Mesodermal cell (in vitro differentiated cells): ENCODE measurements around the gene MRPL55.

Experiments used
- H3K27ac ChIP-seq: 2 replicates; pipeline ENCODE4 v1.7.0; 2013; ENCODE audit warnings: mild to moderate bottlenecking, low read depth, low read length, moderate library complexity; ENCODE audit not compliant: severe bottlenecking
- H3K36me3 ChIP-seq: 2 replicates; pipeline ENCODE4 v1.7.1; 2013; ENCODE audit warnings: mild to moderate bottlenecking, low read length, moderate library complexity; ENCODE audit not compliant: control insufficient read depth, insufficient read depth
- H3K4me1 ChIP-seq: one replicate; pipeline ENCODE4 v1.7.1; 2013; ENCODE audit warnings: mild to moderate bottlenecking, low read length; ENCODE audit not compliant: insufficient read depth, control insufficient read depth, poor library complexity, severe bottlenecking
- H3K4me3 ChIP-seq: 2 replicates; pipeline ENCODE4 v1.7.0; 2013; ENCODE audit warnings: low read length, control low read depth, mild to moderate bottlenecking; ENCODE audit not compliant: insufficient read depth, poor library complexity, severe bottlenecking; ENCODE audit errors: extremely low read depth
- H3K9me3 ChIP-seq: 2 replicates; pipeline ENCODE4 v1.7.1; 2013; ENCODE audit warnings: mild to moderate bottlenecking, low read length, moderate library complexity; ENCODE audit not compliant: control insufficient read depth
- WGBS, 2 experiments: methylation state at CpG; one replicate each; pipeline ENCODE4 v1.1.5; 2013; ENCODE audit warnings: missing lambda C conversion rate in 2 of 2; ENCODE audit not compliant: insufficient coverage in 2 of 2; 5-methylcytosine and 5-hydroxymethylcytosine counted together

Gene MRPL55

DNA sequence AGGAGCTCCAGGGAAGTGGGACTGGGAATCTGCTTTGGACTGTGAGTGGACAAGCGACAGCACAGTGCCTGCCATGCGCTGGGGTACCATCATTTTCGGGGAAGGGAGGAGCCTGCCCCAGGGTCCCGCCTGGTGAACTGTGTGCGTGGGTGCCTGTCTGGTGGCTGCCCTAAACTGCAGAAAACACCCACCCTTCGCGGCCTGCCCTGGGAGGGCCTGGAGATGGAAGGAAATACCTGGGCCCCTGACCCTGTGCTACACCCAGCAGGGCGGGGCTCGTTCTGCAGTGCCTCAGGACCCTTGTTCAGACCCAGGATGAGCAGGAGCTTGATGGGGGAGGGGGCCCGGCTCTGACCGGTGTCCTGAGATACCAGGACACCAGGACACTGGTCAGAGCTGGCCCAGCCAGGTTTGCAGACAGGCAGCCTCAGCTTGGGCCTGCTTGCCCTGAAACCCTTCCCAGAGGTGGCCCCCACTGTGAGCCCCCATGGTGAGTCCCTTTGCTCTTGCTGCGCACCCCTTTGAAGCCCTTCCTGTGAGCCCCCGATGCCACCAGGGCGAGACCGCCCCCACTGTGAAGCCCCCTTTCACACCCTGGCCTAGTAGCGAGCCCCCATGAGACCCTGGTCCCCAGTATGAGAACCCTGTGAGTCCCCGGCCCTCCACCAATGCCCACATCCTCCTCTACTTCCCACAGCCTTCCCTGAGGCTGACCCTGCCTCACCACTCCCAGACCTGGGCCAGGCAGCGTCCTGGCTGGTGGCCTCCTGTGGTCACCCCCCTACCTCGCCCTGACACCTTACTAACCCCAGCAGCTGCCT lies 43.2 kb upstream of the MRPL55 start:
- Histone ChIP-seq H3K27ac (no peak overlapping the region), H3K36me3 (peaks cover 17% of the 10 kb centered on the region), H3K4me3 (no peak overlapping the region), H3K9me3 (no peaks in the 10 kb centered on the region), H3K4me1 (peaks cover 20% of the 10 kb centered on the region)
- 86 to 91% methylated on average over 12 to 14 of the region's 19 CpGs for WGBS, 2 experiments

DNA sequence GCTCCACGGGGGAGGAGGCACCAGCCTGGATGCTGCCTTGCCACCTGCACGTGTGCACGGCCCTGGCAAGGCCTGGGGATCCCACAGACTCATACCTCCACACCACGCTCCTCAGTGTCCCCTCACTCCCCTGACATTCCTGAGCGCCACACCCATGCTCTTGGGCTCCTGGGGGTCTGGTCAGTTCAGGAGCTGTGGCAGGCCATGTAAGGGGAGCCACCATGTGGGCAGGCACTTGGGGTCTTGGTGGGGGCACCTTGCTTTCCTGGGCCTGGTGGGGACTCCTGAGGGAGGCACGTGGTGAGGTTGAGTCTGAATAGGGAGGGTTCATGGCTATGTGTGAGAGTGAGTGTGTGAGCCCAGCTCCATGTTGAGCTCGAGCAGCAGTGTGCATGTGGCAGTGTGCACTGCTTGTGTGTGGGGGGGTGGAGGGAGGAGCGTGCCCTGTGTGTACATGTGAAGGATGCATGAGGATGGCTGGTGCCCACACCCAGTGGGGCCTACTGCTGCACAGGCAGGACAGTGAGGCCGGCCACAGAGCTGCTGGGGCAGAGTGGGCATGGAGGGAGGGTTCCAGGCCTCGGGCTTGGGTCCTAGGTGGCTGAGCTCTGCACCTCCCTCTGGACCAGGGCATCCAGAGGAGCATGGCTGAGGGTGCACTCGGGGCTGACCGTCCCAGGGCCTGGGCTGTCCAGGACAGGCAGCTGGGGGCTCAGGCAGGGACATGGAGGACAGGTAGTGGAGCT lies 42.3 kb upstream of the MRPL55 start:
- Histone ChIP-seq H3K36me3 (peaks cover 26% of the 10 kb centered on the region), H3K27ac (no peak overlapping the region), H3K4me3 (no peak overlapping the region), H3K4me1 (peaks cover 20% of the 10 kb centered on the region), H3K9me3 (no peaks in the 10 kb centered on the region)
- 85 to 97% methylated on average over 4 to 9 of the region's 12 CpGs for WGBS, 2 experiments

- peaks cover 20% of the 10 kb centered on the region for H3K4me1 ChIP-seq
- 93 to 95% methylated on average over 7 to 11 of the region's 17 CpGs for WGBS, 2 experiments
These were observed 41.5 kb upstream of the MRPL55 start for GRCh38 chr1:228150461-228151179.

DNA sequence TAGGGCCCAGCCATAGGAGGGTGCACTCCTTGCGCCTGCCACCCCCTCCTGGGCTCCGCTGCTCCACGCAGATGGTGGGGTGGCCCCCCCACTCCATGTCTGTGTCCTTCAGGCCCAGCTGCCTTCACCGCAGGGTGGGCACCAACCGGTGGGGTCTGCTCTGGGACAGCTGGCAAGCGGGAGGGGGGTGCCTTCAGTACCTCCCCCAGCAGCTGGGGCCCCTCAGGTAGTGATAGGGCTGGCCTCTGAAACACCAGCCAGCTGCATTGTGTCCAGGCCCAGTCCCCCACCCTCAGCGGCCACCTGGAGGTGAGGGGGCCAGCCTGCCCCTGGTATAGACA lies 41.0 kb upstream of the MRPL55 start:
- Histone ChIP-seq H3K4me3 (no peak overlapping the region), H3K36me3 (peaks cover 38% of the 10 kb centered on the region), H3K27ac (no peak overlapping the region), H3K9me3 (no peaks in the 10 kb centered on the region), H3K4me1 (peaks cover 20% of the 10 kb centered on the region)
- WGBS, 2 experiments, result 95 to 96% methylated on average over 5 to 7 of the region's 7 CpGs

More at GRCh38 chr1:228150461-228151179, 41.5 kb upstream of the MRPL55 start:
- no peak overlapping the region for H3K4me3 ChIP-seq
- H3K9me3 ChIP-seq, result no peaks in the 10 kb centered on the region
- H3K27ac ChIP-seq, result no peak overlapping the region
- peaks cover 33% of the 10 kb centered on the region for H3K36me3 ChIP-seq

GRCh38 chr1:228149406-228150119 lies 40.5 kb upstream of the MRPL55 start, which contains the start of gene GJC2:
GJC2 (plus strand) TSS chr1:228149930; CDS start chr1:228157759, 7,829 bp downstream.
- Histone ChIP-seq H3K36me3 (peaks cover 39% of the 10 kb centered on the region), H3K9me3 (no peaks in the 10 kb centered on the region), H3K27ac (no peak within 1 kb of the TSS), H3K4me3 (no peak within 1 kb of the TSS), H3K4me1 (peaks cover 20% of the 10 kb centered on the region)
- WGBS, 2 experiments, result 65 to 75% methylated on average over 6 to 11 of the region's 17 CpGs

GRCh38 chr1:228148935-228149405 lies 39.9 kb upstream of the MRPL55 start:
- Histone ChIP-seq H3K9me3 (no peaks in the 10 kb centered on the region), H3K4me3 (no peak overlapping the region), H3K4me1 (peaks cover 20% of the 10 kb centered on the region), H3K27ac (no peak overlapping the region), H3K36me3 (peaks cover 41% of the 10 kb centered on the region)
- WGBS, 2 experiments, result 93 to 95% methylated on average over 8 of the region's 8 CpGs

GRCh38 chr1:228148196-228148861 lies 39.2 kb upstream of the MRPL55 start:
- Histone ChIP-seq H3K36me3 (peaks cover 41% of the 10 kb centered on the region), H3K4me3 (no peak overlapping the region), H3K9me3 (no peaks in the 10 kb centered on the region), H3K4me1 (peaks cover 20% of the 10 kb centered on the region), H3K27ac (no peak overlapping the region)
- WGBS, 2 experiments, result 89 to 92% methylated on average over 14 to 17 of the region's 18 CpGs

GRCh38 chr1:228147768-228148167 lies 38.7 kb upstream of the MRPL55 start:
- Histone ChIP-seq H3K4me1 (peaks cover 20% of the 10 kb centered on the region), H3K9me3 (no peaks in the 10 kb centered on the region), H3K27ac (no peak overlapping the region), H3K36me3 (peaks cover 40% of the 10 kb centered on the region), H3K4me3 (no peak overlapping the region)
- WGBS, 2 experiments, result 88 to 98% methylated on average over 3 to 4 of the region's 4 CpGs

GRCh38 chr1:228147151-228147693 lies 38.1 kb upstream of the MRPL55 start:
- H3K9me3 ChIP-seq, result no peaks in the 10 kb centered on the region
- H3K27ac ChIP-seq, result no peak overlapping the region
- H3K36me3 ChIP-seq, result peaks cover 39% of the 10 kb centered on the region
- 93 to 95% methylated on average over 16 to 18 of the region's 20 CpGs for WGBS, 2 experiments
- H3K4me1 ChIP-seq, result peaks cover 20% of the 10 kb centered on the region
- H3K4me3 ChIP-seq, result no peak overlapping the region
